A172 (cell line): ENCODE data around the gene DISP1. TPM values are rescaled to one million over a fixed set of nuclear protein-coding genes. Genes with fewer than 3 reads are reported as not detected.

Source experiments
- total RNA-seq: library from RNA; depleted of rRNA; stranded (reverse); fragments of >200 nt; shearing (Covaris generic); gene quantifications from 2 replicates; pipeline ENCODE4 v1.2.3, GENCODE V29; 2014; rRNA removed

Gene DISP1
- total RNA-seq, 1 experiment from 2014 or later, result 5.0 TPM

Other genes starting within 250 kb of the DISP1 start
- 20.6 and 29.2 TPM in 2 replicates for gene TAF1A, start 225.1 kb upstream of the DISP1 start, total RNA-seq
- 27.9 and 34.7 TPM in 2 replicates for gene MIA3, start 196.9 kb upstream of the DISP1 start, total RNA-seq
- 50.1 and 62.1 TPM in 2 replicates for gene AIDA, start 102.5 kb upstream of the DISP1 start, total RNA-seq
- gene BROX, start 102.5 kb upstream of the DISP1 start, total RNA-seq, result 140 and 141 TPM in 2 replicates
- gene FAM177B, start 77.8 kb upstream of the DISP1 start, total RNA-seq, result not detected in 2 replicates